AG04449 (cell line): Measurements from ENCODE around the gene TMEM222.

ENCODE experiments used
- CTCF ChIA-PET: fragments of 350-600 bp; formaldehyde crosslinking; extraction: SDS; loops from one replicate; lab custom pipeline; 2021; ENCODE audit warnings: antibody characterized with exemption; lab: Yijun Ruan, JAX
- POLR2A ChIA-PET: fragments of 400-600, 350-600 bp; formaldehyde crosslinking; extraction: SDS; loops from one replicate; lab custom pipeline; 2020; ENCODE audit warnings: antibody characterized with exemption, inconsistent platforms; lab: Yijun Ruan, JAX
- DNase-seq: peaks from one replicate; pipeline ENCODE4 v3.0.0-alpha.2; 2010; ENCODE audit warnings: low read depth, low spot score
- H3K4me3 ChIP-seq: 2 replicates; pipeline ENCODE4 v1.5.1; 2011; ENCODE audit warnings: low read depth, mild to moderate bottlenecking, control low read depth, low read length
- CTCF ChIP-seq: IDR thresholded peaks from one replicate; pipeline ENCODE4 v1.5.1; 2011; ENCODE audit warnings: mild to moderate bottlenecking, moderate library complexity, low read length, control low read depth, inconsistent platforms; ENCODE audit not compliant: insufficient read depth; ENCODE audit errors: missing control alignments

Gene TMEM222

DNA sequence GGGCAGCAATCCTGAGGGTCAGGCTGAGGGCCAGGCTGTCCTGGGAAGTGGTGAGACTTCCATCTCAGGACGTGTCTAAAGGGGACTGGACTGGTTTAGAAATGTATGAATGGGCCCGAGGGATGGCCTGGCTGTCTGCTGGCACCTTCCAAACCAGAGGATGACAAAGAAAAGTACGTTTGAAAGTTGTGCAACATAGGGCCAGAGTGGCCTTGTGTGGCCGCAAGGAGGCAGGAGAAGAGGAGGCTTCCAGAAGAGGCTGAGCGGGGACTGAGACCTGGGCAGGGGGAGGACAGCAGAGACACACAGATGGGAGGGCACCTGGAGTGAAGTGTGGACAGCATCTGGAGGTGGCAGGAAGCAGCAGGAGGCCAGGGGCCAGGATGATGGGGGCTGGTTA, 17.2 kb downstream of the TMEM222 start:
- H3K4me3 ChIP-seq: no peak overlapping the region
- ChIA-PET CTCF (interaction anchor here (1.6 to 2.8 kb wide), 6 partner anchors 10 to 40 kb away, joined by 5 to 12 read pairs (median 8); partner anchors contain the start of gene MAP3K6), POLR2A (no interaction called here)
- TF ChIP-seq CTCF: no peak
- DNase-seq: no peak

DNA sequence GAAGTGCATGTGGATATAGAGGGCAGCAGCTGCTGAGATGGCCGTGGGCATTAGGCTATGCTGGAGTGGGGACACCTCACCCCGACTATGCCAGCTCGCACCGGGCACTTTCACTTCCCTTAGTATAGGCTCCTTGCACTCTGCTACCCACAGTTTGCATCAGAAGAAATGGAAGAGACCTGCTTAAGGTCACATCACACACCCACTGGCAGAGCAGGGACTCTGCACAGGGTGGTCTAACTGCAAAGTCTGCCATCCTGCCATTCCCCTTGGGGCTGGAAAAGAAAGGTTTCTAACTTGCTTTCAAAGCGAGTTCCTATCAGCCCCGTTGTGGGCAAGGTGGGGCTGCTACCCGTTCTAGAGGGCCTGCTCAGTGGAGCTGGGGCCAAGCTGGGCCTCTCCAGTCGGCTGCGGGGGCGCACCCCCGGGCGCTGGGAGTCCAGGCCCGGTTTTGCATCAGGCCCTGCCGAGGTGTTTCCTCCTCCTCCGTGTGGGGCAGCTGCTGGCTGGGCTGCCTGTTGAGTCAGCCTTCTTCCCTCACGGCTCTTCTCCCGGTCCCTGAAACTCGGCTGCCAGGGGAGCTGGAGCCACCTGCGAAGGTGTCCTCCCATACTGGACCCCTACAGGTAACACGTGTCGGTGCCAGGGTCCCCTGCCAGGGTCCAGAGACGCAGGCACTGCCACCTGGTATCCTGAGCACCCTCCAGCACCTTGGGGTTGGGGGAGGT, 19.7 kb downstream of the TMEM222 start, which contains the start of gene SYTL1:
Gene SYTL1 (plus strand): TSS at position 498 of the 728 bp plus-strand sequence. CDS start 3,313 bp downstream, outside the sequence.
- DNase-seq: no peak
- no peak for TF ChIP-seq CTCF
- POLR2A ChIA-PET: interaction anchor here (0.8 kb wide), 1 partner anchor 54 kb away, joined by 3 read pairs; no protein-coding TSS in a partner anchor
- peak within 1 kb of the TSS; percentile 33 for H3K4me3 ChIP-seq
- CTCF ChIA-PET: interaction anchor here (0.8 to 8.2 kb wide), 6 partner anchors 8 to 321 kb away, joined by 3 to 100 read pairs (median 6); partner anchors contain the start of gene MAP3K6

GRCh38 chr1:27342391-27342777, 20.4 kb downstream of the TMEM222 start:
- no peak for TF ChIP-seq CTCF
- POLR2A ChIA-PET: interaction anchor here (0.9 kb wide), 1 partner anchor 10 kb away, joined by 3 read pairs; no protein-coding TSS in a partner anchor
- CTCF ChIA-PET: interaction anchor here (1.7 to 8.2 kb wide), 3 partner anchors 9 to 24 kb away, joined by 9 to 100 read pairs (median 69); partner anchors contain the start of gene MAP3K6
- no peak overlapping the region; the same call in 1 of the 2 replicates for H3K4me3 ChIP-seq
- DNase-seq: no peak

DNA sequence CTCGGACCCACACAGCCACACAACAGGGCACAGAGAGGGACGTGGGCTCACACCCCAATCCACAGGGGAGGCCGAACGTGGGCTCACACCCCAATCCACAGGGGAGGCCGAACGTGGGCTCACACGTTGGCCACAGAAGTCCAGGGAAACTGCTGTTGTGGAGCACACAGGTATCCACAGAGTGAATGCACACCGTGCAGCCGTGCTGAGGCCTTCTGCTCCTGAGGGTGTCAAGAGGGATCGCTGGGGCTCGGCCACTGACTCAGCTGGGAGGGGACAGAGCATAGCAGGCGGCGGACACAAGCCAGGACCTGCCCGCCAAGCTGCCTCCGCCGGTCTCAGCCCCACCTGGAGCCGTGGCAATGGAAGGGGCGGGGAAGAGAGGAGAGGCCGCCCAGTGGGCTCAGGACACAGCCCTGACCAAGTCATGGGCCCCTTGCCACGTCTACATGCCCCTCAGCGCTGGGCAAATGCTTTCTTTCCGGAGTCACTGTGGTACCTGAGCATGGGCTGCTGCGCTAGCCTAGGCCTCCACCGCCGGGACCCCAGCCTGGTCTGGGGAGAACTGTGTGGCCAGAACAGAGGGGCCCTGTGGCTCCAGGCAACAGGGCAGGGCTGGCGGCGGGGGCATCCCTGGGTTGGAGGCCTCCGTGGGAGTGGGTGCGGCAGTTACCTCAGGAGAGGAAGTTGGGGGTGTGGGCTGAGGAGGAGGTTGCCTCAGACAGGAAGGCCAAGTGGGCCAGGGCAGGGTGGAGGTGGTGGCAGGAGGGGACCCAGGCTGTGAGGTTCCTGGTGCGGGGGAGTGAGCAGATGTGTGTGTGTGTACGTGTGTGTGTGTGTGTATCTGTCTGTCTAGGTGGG, 21.0 kb downstream of the TMEM222 start:
- no peak for TF ChIP-seq CTCF
- POLR2A ChIA-PET: interaction anchor here (0.9 kb wide), 1 partner anchor 11 kb away, joined by 3 read pairs; no protein-coding TSS in a partner anchor
- DNase-seq: no peak
- CTCF ChIA-PET: interaction anchor here (0.7 to 8.2 kb wide), 6 partner anchors 10 to 42 kb away, joined by 3 to 100 read pairs (median 7); partner anchors contain the start of gene MAP3K6
- no peak overlapping the region for H3K4me3 ChIP-seq

GRCh38 chr1:27343639-27344025, 21.7 kb downstream of the TMEM222 start:
- no peak for DNase-seq
- H3K4me3 ChIP-seq: no peak overlapping the region
- TF ChIP-seq CTCF: no peak
- ChIA-PET POLR2A (no interaction called here), CTCF (interaction anchor here (0.7 to 8.2 kb wide), 6 partner anchors 10 to 43 kb away, joined by 3 to 100 read pairs (median 5); partner anchors contain the start of gene MAP3K6)
